Common myeloid progenitor, CD34-positive (primary cell): ENCODE data around the gene IL6.

Experiments used
- CTCF ChIA-PET: fragments of 350-600 bp; sonication (Branson Sonifier 250); formaldehyde crosslinking; loops from one replicate; lab custom pipeline; 2021; ENCODE audit warnings: antibody characterized with exemption; lab: Charles Lee
- POLR2A ChIA-PET: fragments of 350-600 bp; sonication (Branson Sonifier 250); formaldehyde crosslinking; loops from one replicate; lab custom pipeline; 2021; ENCODE audit warnings: antibody characterized with exemption; lab: Charles Lee
- DNase-seq, 3 donors: peaks; one replicate each; pipeline versions ENCODE4 v3.0.0 to v3.0.0-alpha.2; 2013
- H3K27ac ChIP-seq, 2 experiments: 1 replicate in 1 of 2; 2 replicates in 1 of 2; pipeline ENCODE4 v1.7.0; 2013; ENCODE audit warnings: inconsistent platforms in 2 of 2, low read length in 2 of 2, mild to moderate bottlenecking in 2 of 2, low read depth in 1 of 2, moderate library complexity in 1 of 2; ENCODE audit not compliant: severe bottlenecking in 2 of 2, insufficient read depth in 1 of 2, poor library complexity in 1 of 2
- H3K27me3 ChIP-seq, 5 experiments: replicated peaks in 2 of 5; 1 replicate in 3 of 5; 2 replicates in 2 of 5; pipeline versions ENCODE4 v1.6.1 to v1.7.0; 2013; ENCODE audit warnings: low read length in 4 of 5, mild to moderate bottlenecking in 2 of 5, moderate library complexity in 2 of 5, inconsistent platforms in 1 of 5; ENCODE audit not compliant: insufficient read depth in 5 of 5, control insufficient read depth in 4 of 5
- H3K36me3 ChIP-seq, 4 experiments: 1 replicate in 2 of 4; 2 replicates in 2 of 4; pipeline versions ENCODE4 v1.6.1 to v1.7.0; 2013; ENCODE audit warnings: low read length in 3 of 4, control low read depth in 1 of 4, mild to moderate bottlenecking in 1 of 4; ENCODE audit not compliant: control insufficient read depth in 4 of 4, insufficient read depth in 4 of 4
- H3K4me1 ChIP-seq, 4 experiments: 1 replicate in 3 of 4; 2 replicates in 1 of 4; pipeline versions ENCODE4 v1.6.1 to v1.7.1; 2013; ENCODE audit warnings: low read length in 3 of 4, mild to moderate bottlenecking in 3 of 4, control low read depth in 1 of 4, inconsistent platforms in 1 of 4, moderate library complexity in 1 of 4; ENCODE audit not compliant: control insufficient read depth in 4 of 4, insufficient read depth in 4 of 4; ENCODE audit errors: control extremely low read depth in 1 of 4
- H3K4me3 ChIP-seq, 7 experiments: 1 replicate in 4 of 7; 2 replicates in 3 of 7; pipeline versions ENCODE4 v1.5.1 to v1.7.0; 2013; ENCODE audit warnings: mild to moderate bottlenecking in 7 of 7, low read length in 6 of 7, moderate library complexity in 6 of 7, inconsistent platforms in 2 of 7, low read depth in 2 of 7, control low read depth in 1 of 7; ENCODE audit not compliant: insufficient read depth in 4 of 7, control insufficient read depth in 1 of 7; ENCODE audit errors: extremely low read depth in 1 of 7
- H3K9me3 ChIP-seq, 5 experiments: 1 replicate in 4 of 5; 2 replicates in 1 of 5; pipeline versions ENCODE4 v1.6.1 to v1.7.1; 2013; ENCODE audit warnings: low read length in 4 of 5, mild to moderate bottlenecking in 2 of 5, inconsistent platforms in 1 of 5, low read depth in 1 of 5, moderate library complexity in 1 of 5; ENCODE audit not compliant: control insufficient read depth in 4 of 5, insufficient read depth in 2 of 5; ENCODE audit errors: control extremely low read depth in 1 of 5
- WGBS: methylation state at CpG from one replicate; pipeline ENCODE4 v1.1.5; 2013; ENCODE audit not compliant: insufficient coverage; 5-methylcytosine and 5-hydroxymethylcytosine counted together

The IL6 gene

GRCh38 chr7:22759721-22760120 lies 32.7 kb downstream of the IL6 start:
- H3K9me3 ChIP-seq = peaks cover 0 to 10% (median 4%) of the 10 kb centered on the region in 5 experiments
- no peak for DNase-seq
- ChIA-PET CTCF (no interaction called here), POLR2A (no interaction called here)
- H3K27me3 ChIP-seq = peaks cover 0 to 1% (median 0%) of the 10 kb centered on the region in 5 experiments
- no peaks in the 10 kb centered on the region for H3K36me3 ChIP-seq
- H3K4me1 ChIP-seq = no peaks in the 10 kb centered on the region
- no peak overlapping the region for H3K4me3 ChIP-seq
- no peak overlapping the region for H3K27ac ChIP-seq

GRCh38 chr7:22762866-22763265 lies 35.9 kb downstream of the IL6 start:
- H3K9me3 ChIP-seq = peaks cover 0 to 10% (median 4%) of the 10 kb centered on the region in 5 experiments
- DNase-seq = no peak
- CTCF ChIA-PET = no interaction called here
- no peaks in the 10 kb centered on the region for H3K36me3 ChIP-seq
- no peak overlapping the region for H3K4me3 ChIP-seq
- no peaks in the 10 kb centered on the region for H3K4me1 ChIP-seq
- peaks cover 0 to 4% (median 0%) of the 10 kb centered on the region in 5 experiments for H3K27me3 ChIP-seq
- WGBS = 67% methylated on average over 2 of the region's 3 CpGs
- no peak overlapping the region for H3K27ac ChIP-seq
- POLR2A ChIA-PET = no interaction called here

- ChIA-PET POLR2A (no interaction called here), CTCF (interaction anchor here (1.1 to 1.5 kb wide), 2 partner anchors 10 to 16 kb away, joined by 3 to 4 read pairs; no protein-coding TSS in a partner anchor)
- peaks cover 0 to 9% (median 1%) of the 10 kb centered on the region in 5 experiments for H3K9me3 ChIP-seq
- H3K27me3 ChIP-seq = peaks cover 0 to 4% (median 0%) of the 10 kb centered on the region in 5 experiments
- WGBS = 94% methylated on average over 3 of the region's 4 CpGs
- H3K27ac ChIP-seq = no peak overlapping the region
- no peaks in the 10 kb centered on the region for H3K4me1 ChIP-seq
- DNase-seq = peak in 1 of 3 donors; percentile 2
- H3K36me3 ChIP-seq = no peaks in the 10 kb centered on the region
- no peak overlapping the region for H3K4me3 ChIP-seq
Measured at GRCh38 chr7:22765609-22766008, 38.6 kb downstream of the IL6 start.

GRCh38 chr7:22771194-22771871 lies 44.3 kb downstream of the IL6 start:
- ChIA-PET CTCF (no interaction called here), POLR2A (no interaction called here)
- WGBS = no CpG with 5 or more reads among the region's 1 CpG
- Histone ChIP-seq H3K4me1 (no peaks in the 10 kb centered on the region), H3K36me3 (no peaks in the 10 kb centered on the region), H3K27ac (no peak overlapping the region), H3K27me3 (peaks cover 0 to 5% (median 0%) of the 10 kb centered on the region in 5 experiments), H3K4me3 (no peak overlapping the region), H3K9me3 (peaks cover 0 to 3% (median 0%) of the 10 kb centered on the region in 5 experiments)
- no peak for DNase-seq

GRCh38 chr7:22771872-22772228 lies 44.9 kb downstream of the IL6 start:
- Histone ChIP-seq H3K4me3 (no peak overlapping the region), H3K27ac (no peak overlapping the region), H3K27me3 (peaks cover 0 to 5% (median 0%) of the 10 kb centered on the region in 5 experiments), H3K9me3 (peaks cover 0 to 3% (median 0%) of the 10 kb centered on the region in 5 experiments), H3K4me1 (no peaks in the 10 kb centered on the region), H3K36me3 (no peaks in the 10 kb centered on the region)
- CTCF ChIA-PET = interaction anchor here (0.9 kb wide), 1 partner anchor 12 kb away, joined by 3 read pairs; no protein-coding TSS in a partner anchor
- POLR2A ChIA-PET = no interaction called here
- DNase-seq = no peak
- WGBS = 98% methylated on average over 4 of the region's 4 CpGs

GRCh38 chr7:22772885-22773284 lies 45.9 kb downstream of the IL6 start:
- WGBS = no CpG with 5 or more reads among the region's 4 CpGs
- ChIA-PET POLR2A (no interaction called here), CTCF (interaction anchor here (1.1 to 1.2 kb wide), 2 partner anchors 10 to 37 kb away, joined by 3 to 5 read pairs; no protein-coding TSS in a partner anchor)
- H3K9me3 ChIP-seq = peaks cover 0 to 3% (median 0%) of the 10 kb centered on the region in 5 experiments
- DNase-seq = no peak
- H3K36me3 ChIP-seq = no peaks in the 10 kb centered on the region
- H3K4me3 ChIP-seq = no peak overlapping the region
- no peak overlapping the region for H3K27ac ChIP-seq
- no peaks in the 10 kb centered on the region for H3K4me1 ChIP-seq
- H3K27me3 ChIP-seq = peaks cover 0 to 5% (median 0%) of the 10 kb centered on the region in 5 experiments

- 88% methylated on average over 2 of the region's 4 CpGs for WGBS
- POLR2A ChIA-PET = interaction anchor here (0.6 kb wide), 1 partner anchor 630 kb away, joined by 3 read pairs; no protein-coding TSS in a partner anchor
- no peak for DNase-seq
- Histone ChIP-seq H3K27ac (no peak overlapping the region), H3K27me3 (peaks cover 0 to 7% (median 0%) of the 10 kb centered on the region in 5 experiments), H3K36me3 (no peaks in the 10 kb centered on the region), H3K4me3 (no peak overlapping the region), H3K9me3 (no peaks in the 10 kb centered on the region), H3K4me1 (no peaks in the 10 kb centered on the region)
- CTCF ChIA-PET = no interaction called here
Measured at GRCh38 chr7:22776964-22777363, 50.0 kb downstream of the IL6 start.
